MM.1S (cell line): Measurements from ENCODE around the gene ITM2C.

Experiments
- DNase-seq: peaks from one replicate; pipeline ENCODE4 v3.0.0-alpha.2; 2015
- H2AFZ ChIP-seq: fragments of 300-600 bp; sonication (generic); 2 replicates; pipeline ENCODE4 v1.6.0; 2016; ENCODE audit warnings: antibody characterized with exemption, low read length
- H3F3A ChIP-seq: fragments of 300-600 bp; sonication (generic); 2 replicates; pipeline ENCODE4 v1.6.1; 2016; ENCODE audit warnings: mild to moderate bottlenecking, antibody characterized with exemption, low read length, moderate library complexity, mixed read lengths; ENCODE audit not compliant: insufficient read depth
- H3K27ac ChIP-seq: fragments of 300-600 bp; sonication (generic); 2 replicates; pipeline ENCODE4 v1.5.1; 2016; ENCODE audit warnings: mild to moderate bottlenecking, low read length
- H3K27me3 ChIP-seq: fragments of 300-600 bp; sonication (generic); replicated peaks from 2 replicates; pipeline ENCODE4 v1.6.0; 2016; ENCODE audit warnings: low read length; ENCODE audit not compliant: insufficient read depth
- H3K36me3 ChIP-seq: fragments of 300-600 bp; sonication (generic); replicated peaks from 2 replicates; pipeline ENCODE4 v1.6.1; 2016; ENCODE audit warnings: mild to moderate bottlenecking, low read length, mixed read lengths; ENCODE audit not compliant: insufficient read depth
- H3K4me1 ChIP-seq: fragments of 300-600 bp; sonication (generic); 2 replicates; pipeline ENCODE4 v1.6.1; 2016; ENCODE audit warnings: low read length, mixed read lengths
- H3K4me2 ChIP-seq: fragments of 300-600 bp; sonication (generic); 2 replicates; pipeline ENCODE4 v1.6.0; 2016; ENCODE audit warnings: low read depth, low read length
- H3K4me3 ChIP-seq: fragments of 300-600 bp; sonication (generic); 2 replicates; pipeline ENCODE4 v1.5.1; 2016; ENCODE audit warnings: low read length, mixed read lengths
- H3K79me2 ChIP-seq: fragments of 300-600 bp; sonication (generic); 2 replicates; pipeline ENCODE4 v1.6.1; 2016; ENCODE audit warnings: mixed run types, low read length, mixed read lengths
- H3K9ac ChIP-seq: fragments of 300-600 bp; sonication (generic); 2 replicates; pipeline ENCODE4 v1.6.1; 2016; ENCODE audit warnings: low read length, mixed read lengths
- H3K9me2 ChIP-seq: fragments of 300-600 bp; sonication (generic); replicated peaks from 2 replicates; pipeline ENCODE4 v1.6.1; 2016; ENCODE audit warnings: mild to moderate bottlenecking, low read length, mixed read lengths; ENCODE audit not compliant: insufficient read depth
- H3K9me3 ChIP-seq: fragments of 300-600 bp; sonication (generic); replicated peaks from 2 replicates; pipeline ENCODE4 v1.6.1; 2016; ENCODE audit warnings: mild to moderate bottlenecking, low read length, mixed read lengths; ENCODE audit not compliant: insufficient read depth
- H4K20me1 ChIP-seq: fragments of 300-600 bp; sonication (generic); 2 replicates; pipeline ENCODE4 v1.6.1; 2016; ENCODE audit warnings: mild to moderate bottlenecking, low read length, moderate library complexity, mixed read lengths; ENCODE audit not compliant: insufficient read depth
- EZH2 ChIP-seq: fragments of 300-600 bp; sonication (generic); optimal IDR thresholded peaks from 2 replicates; pipeline ENCODE3; 2017; ENCODE audit warnings: low read depth, mild to moderate bottlenecking, antibody characterized with exemption, low read length, mixed read lengths
- EZH2phosphoT487 ChIP-seq: fragments of 300-600 bp; sonication (generic); IDR thresholded peaks from 2 replicates; pipeline ENCODE4 v1.6.1; 2018; ENCODE audit warnings: antibody characterized with exemption, low read length
- TF ChIP-seq, protein P1 (sequence below): fragments of 300-600 bp; sonication (generic); IDR thresholded peaks from 2 replicates; pipeline ENCODE4 v1.5.1; 2016; ENCODE audit warnings: antibody characterized with exemption, low read length, mixed read lengths

ITM2C gene

DNA sequence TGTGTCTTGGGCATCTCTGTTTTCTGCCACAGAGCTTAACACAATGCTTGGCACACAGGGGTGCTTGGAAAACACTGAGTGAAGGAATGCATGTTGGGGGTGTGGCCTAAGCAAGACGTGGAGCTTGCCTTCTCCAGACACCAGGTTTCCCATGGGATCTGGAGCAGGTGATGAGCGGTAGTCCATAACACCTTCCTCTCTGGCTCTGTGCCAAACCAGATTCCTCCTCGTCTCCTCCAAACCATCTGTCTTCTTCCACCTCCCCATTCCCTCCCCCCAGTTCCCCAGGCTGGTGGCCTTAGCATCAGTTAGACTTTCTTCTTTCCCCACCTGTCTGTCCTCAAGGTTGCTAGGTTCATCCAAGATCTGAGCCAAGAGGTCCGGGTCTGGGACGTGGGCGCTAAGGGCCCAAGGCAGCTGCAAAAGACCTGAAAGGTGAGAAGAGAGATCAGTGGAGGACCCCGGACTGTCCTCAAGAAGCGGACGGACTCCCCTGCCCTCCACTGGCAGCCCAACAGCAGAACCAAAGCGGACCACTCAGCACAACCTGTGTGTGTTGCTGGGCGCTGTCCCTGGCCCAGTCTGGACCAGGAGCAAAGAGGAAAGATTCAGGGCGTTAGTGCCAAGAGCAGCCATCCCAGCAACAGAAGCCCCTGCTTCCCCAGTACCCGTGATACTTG is 1.2 kb upstream of the ITM2C start:
- TF ChIP-seq EZH2phosphoT487, result no peak
- TF ChIP-seq EZH2, result no peak
- TF ChIP-seq, protein P1, sequence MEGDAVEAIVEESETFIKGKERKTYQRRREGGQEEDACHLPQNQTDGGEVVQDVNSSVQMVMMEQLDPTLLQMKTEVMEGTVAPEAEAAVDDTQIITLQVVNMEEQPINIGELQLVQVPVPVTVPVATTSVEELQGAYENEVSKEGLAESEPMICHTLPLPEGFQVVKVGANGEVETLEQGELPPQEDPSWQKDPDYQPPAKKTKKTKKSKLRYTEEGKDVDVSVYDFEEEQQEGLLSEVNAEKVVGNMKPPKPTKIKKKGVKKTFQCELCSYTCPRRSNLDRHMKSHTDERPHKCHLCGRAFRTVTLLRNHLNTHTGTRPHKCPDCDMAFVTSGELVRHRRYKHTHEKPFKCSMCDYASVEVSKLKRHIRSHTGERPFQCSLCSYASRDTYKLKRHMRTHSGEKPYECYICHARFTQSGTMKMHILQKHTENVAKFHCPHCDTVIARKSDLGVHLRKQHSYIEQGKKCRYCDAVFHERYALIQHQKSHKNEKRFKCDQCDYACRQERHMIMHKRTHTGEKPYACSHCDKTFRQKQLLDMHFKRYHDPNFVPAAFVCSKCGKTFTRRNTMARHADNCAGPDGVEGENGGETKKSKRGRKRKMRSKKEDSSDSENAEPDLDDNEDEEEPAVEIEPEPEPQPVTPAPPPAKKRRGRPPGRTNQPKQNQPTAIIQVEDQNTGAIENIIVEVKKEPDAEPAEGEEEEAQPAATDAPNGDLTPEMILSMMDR, result no peak
- no peak overlapping the region for H2AFZ ChIP-seq
- H3K9me2 ChIP-seq, result no peaks in the 10 kb centered on the region
- no peak overlapping the region for H3K4me2 ChIP-seq
- no peaks in the 10 kb centered on the region for H4K20me1 ChIP-seq
- H3K36me3 ChIP-seq, result no peaks in the 10 kb centered on the region
- H3F3A ChIP-seq, result peaks cover 32% of the 10 kb centered on the region
- H3K4me3 ChIP-seq, result no peak overlapping the region
- peaks cover 16% of the 10 kb centered on the region for H3K4me1 ChIP-seq
- H3K27ac ChIP-seq, result no peak overlapping the region
- DNase-seq, result no peak
- no peaks in the 10 kb centered on the region for H3K9me3 ChIP-seq
- no peaks in the 10 kb centered on the region for H3K27me3 ChIP-seq
- peaks cover 42% of the 10 kb centered on the region for H3K79me2 ChIP-seq
- H3K9ac ChIP-seq, result no peak overlapping the region

DNA sequence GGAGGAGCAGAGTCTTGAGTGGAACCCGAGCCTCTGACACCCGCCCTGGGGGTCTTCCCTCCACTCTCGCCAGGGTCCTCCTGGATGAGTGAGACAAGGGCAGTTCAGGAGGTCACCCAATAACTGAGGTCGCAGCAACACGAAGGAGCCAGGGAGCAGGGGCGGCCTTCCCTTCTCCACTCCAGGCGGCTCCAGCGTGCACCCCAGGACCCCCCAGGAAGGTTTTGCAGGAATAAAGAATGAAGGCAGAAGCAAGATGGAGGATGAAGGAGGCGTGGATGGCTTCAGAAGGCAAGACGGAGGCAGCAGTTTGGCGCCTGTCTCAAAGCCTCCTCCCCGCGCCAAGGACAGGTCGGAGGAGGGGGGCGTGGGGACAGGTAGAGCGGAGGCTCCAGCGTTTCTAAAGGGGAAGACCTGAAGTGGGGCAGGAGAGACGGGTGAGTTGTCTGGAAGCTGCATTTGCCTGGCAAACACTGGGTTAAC is 579 bp upstream of the ITM2C start:
- Histone ChIP-seq H3K36me3 (no peaks in the 10 kb centered on the region), H3K79me2 (peaks cover 48% of the 10 kb centered on the region), H3K27ac (no peak overlapping the region), H3K9ac (peak overlapping the region; percentile 8; the same call in 1 of the 2 replicates), H3F3A (peaks cover 38% of the 10 kb centered on the region), H3K9me3 (no peaks in the 10 kb centered on the region), H3K27me3 (no peaks in the 10 kb centered on the region), H3K4me3 (peak overlapping the region; percentile 57; the same call in 1 of the 2 replicates), H3K9me2 (no peaks in the 10 kb centered on the region), H4K20me1 (no peaks in the 10 kb centered on the region), H3K4me2 (peak overlapping the region; percentile 73; the same call in 1 of the 2 replicates), H2AFZ (peak overlapping the region; percentile 63), H3K4me1 (peaks cover 20% of the 10 kb centered on the region)
- no peak for TF ChIP-seq EZH2phosphoT487
- TF ChIP-seq, protein P1, result no peak
- TF ChIP-seq EZH2, result no peak
- no peak for DNase-seq

DNA sequence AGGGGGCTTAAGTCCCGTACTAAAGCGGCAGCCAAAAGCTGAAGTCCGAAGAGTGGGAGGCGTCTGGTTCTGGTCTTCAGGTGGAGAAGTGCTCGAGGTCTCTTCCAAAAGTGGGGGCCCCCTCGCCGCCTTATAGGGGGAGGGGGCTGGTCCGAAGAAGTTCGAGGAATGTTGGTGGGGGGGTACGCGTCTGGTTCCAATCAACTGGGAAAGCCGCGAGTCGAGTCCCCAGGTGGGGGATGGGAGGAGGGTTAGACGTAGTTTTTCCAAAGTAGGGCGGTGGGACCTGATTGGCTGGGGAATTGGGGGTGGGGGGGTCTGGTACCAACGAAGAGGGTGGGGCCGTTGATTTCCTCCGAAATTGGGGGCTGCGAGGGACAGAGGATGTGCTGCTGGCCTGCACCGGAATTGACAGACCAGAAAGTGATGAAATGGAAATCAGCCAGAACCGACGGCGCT is 594 bp downstream of the ITM2C start:
- Histone ChIP-seq H3K4me1 (peaks cover 27% of the 10 kb centered on the region), H3K9me3 (no peaks in the 10 kb centered on the region), H3K27me3 (no peaks in the 10 kb centered on the region), H2AFZ (no peak overlapping the region), H3K36me3 (no peaks in the 10 kb centered on the region), H3K4me2 (peak overlapping the region; percentile 98), H3K27ac (peak overlapping the region; percentile 96; the same call in 1 of the 2 replicates), H3F3A (peaks cover 50% of the 10 kb centered on the region), H3K4me3 (peak overlapping the region; percentile 93), H3K79me2 (peaks cover 56% of the 10 kb centered on the region), H3K9ac (peak overlapping the region; percentile 91), H3K9me2 (no peaks in the 10 kb centered on the region), H4K20me1 (no peaks in the 10 kb centered on the region)
- DNase-seq, result peak; percentile 36
- TF ChIP-seq EZH2 (no peak), EZH2phosphoT487 (no peak)
- TF ChIP-seq, protein P1, result no peak
